ENCODE measurements around the gene ZSWIM6.

ZSWIM6 gene

GRCh38 chr5:61551637-61552313 is 219.7 kb downstream of the ZSWIM6 start:
- no peak overlapping the region for H3K4me3 Mint-ChIP-seq
- intact Hi-C loops (cut with micrococcal nuclease), result no loop called here
- H3K9me3 Mint-ChIP-seq, result no peaks in the 10 kb centered on the region
- peaks cover 29% of the 10 kb centered on the region for H3K36me3 Mint-ChIP-seq (ENCODE audit: low read depth)
- no peak overlapping the region for H3K27ac Mint-ChIP-seq
- no peaks in the 10 kb centered on the region for H3K4me1 Mint-ChIP-seq (ENCODE audit: low read depth)
- no peaks in the 10 kb centered on the region for H3K27me3 Mint-ChIP-seq

- Mint-ChIP-seq H3K27ac (no peak overlapping the region), H3K9me3 (no peaks in the 10 kb centered on the region)
- intact Hi-C loops (cut with micrococcal nuclease), result no loop called here
These were observed 227.1 kb downstream of the ZSWIM6 start for GRCh38 chr5:61559146-61559545.

GRCh38 chr5:61559722-61560121 is 227.7 kb downstream of the ZSWIM6 start:
- Mint-ChIP-seq H3K27ac (no peak overlapping the region), H3K36me3 (ENCODE audit: low read depth) (no peaks in the 10 kb centered on the region), H3K9me3 (no peaks in the 10 kb centered on the region), H3K4me3 (no peak overlapping the region), H3K27me3 (no peaks in the 10 kb centered on the region), H3K4me1 (ENCODE audit: low read depth) (no peaks in the 10 kb centered on the region)
- intact Hi-C loops (cut with micrococcal nuclease), result no loop called here

More at GRCh38 chr5:61559146-61559545, 227.1 kb downstream of the ZSWIM6 start:
- no peaks in the 10 kb centered on the region for H3K4me1 Mint-ChIP-seq (ENCODE audit: low read depth)
- H3K27me3 Mint-ChIP-seq, result no peaks in the 10 kb centered on the region
- H3K4me3 Mint-ChIP-seq, result no peak overlapping the region
- no peaks in the 10 kb centered on the region for H3K36me3 Mint-ChIP-seq (ENCODE audit: low read depth)

GRCh38 chr5:61563401-61563800 is 231.3 kb downstream of the ZSWIM6 start:
- H3K36me3 Mint-ChIP-seq (ENCODE audit: low read depth), result no peaks in the 10 kb centered on the region
- H3K4me3 Mint-ChIP-seq, result no peak overlapping the region
- intact Hi-C loops (cut with micrococcal nuclease), result no loop called here
- no peaks in the 10 kb centered on the region for H3K27me3 Mint-ChIP-seq
- H3K4me1 Mint-ChIP-seq (ENCODE audit: low read depth), result no peaks in the 10 kb centered on the region
- no peaks in the 10 kb centered on the region for H3K9me3 Mint-ChIP-seq
- no peak overlapping the region for H3K27ac Mint-ChIP-seq

- H3K27ac Mint-ChIP-seq, result no peak overlapping the region
- H3K4me3 Mint-ChIP-seq, result no peak overlapping the region
- H3K27me3 Mint-ChIP-seq, result no peaks in the 10 kb centered on the region
- intact Hi-C loops (cut with micrococcal nuclease), result no loop called here
- H3K9me3 Mint-ChIP-seq, result no peaks in the 10 kb centered on the region
- no peaks in the 10 kb centered on the region for H3K36me3 Mint-ChIP-seq (ENCODE audit: low read depth)
- no peaks in the 10 kb centered on the region for H3K4me1 Mint-ChIP-seq (ENCODE audit: low read depth)
These were observed 235.3 kb downstream of the ZSWIM6 start for GRCh38 chr5:61567337-61567736.

GRCh38 chr5:61569353-61569752 is 237.3 kb downstream of the ZSWIM6 start:
- Mint-ChIP-seq H3K9me3 (no peaks in the 10 kb centered on the region), H3K27me3 (no peaks in the 10 kb centered on the region), H3K4me3 (no peak overlapping the region), H3K36me3 (ENCODE audit: low read depth) (no peaks in the 10 kb centered on the region), H3K27ac (no peak overlapping the region), H3K4me1 (ENCODE audit: low read depth) (no peaks in the 10 kb centered on the region)
- intact Hi-C loops (cut with micrococcal nuclease), result no loop called here

- intact Hi-C loops (cut with micrococcal nuclease), result no loop called here
- H3K9me3 Mint-ChIP-seq, result no peaks in the 10 kb centered on the region
- H3K4me3 Mint-ChIP-seq, result no peak overlapping the region
- H3K27me3 Mint-ChIP-seq, result no peaks in the 10 kb centered on the region
- no peaks in the 10 kb centered on the region for H3K4me1 Mint-ChIP-seq (ENCODE audit: low read depth)
- no peak overlapping the region for H3K27ac Mint-ChIP-seq
- H3K36me3 Mint-ChIP-seq (ENCODE audit: low read depth), result no peaks in the 10 kb centered on the region
These were observed 238.7 kb downstream of the ZSWIM6 start for GRCh38 chr5:61570767-61571166.

GRCh38 chr5:61572959-61573358 is 240.9 kb downstream of the ZSWIM6 start:
- Mint-ChIP-seq H3K27ac (no peak overlapping the region), H3K36me3 (ENCODE audit: low read depth) (no peaks in the 10 kb centered on the region), H3K4me3 (no peak overlapping the region), H3K27me3 (no peaks in the 10 kb centered on the region), H3K9me3 (no peaks in the 10 kb centered on the region), H3K4me1 (ENCODE audit: low read depth) (no peaks in the 10 kb centered on the region)
- intact Hi-C loops (cut with micrococcal nuclease), result no loop called here

GRCh38 chr5:61575103-61575502 is 243.0 kb downstream of the ZSWIM6 start:
- intact Hi-C loops (cut with micrococcal nuclease), result no loop called here
- Mint-ChIP-seq H3K27me3 (no peaks in the 10 kb centered on the region), H3K4me1 (ENCODE audit: low read depth) (no peaks in the 10 kb centered on the region), H3K4me3 (no peak overlapping the region), H3K9me3 (no peaks in the 10 kb centered on the region), H3K27ac (no peak overlapping the region), H3K36me3 (ENCODE audit: low read depth) (no peaks in the 10 kb centered on the region)

GRCh38 chr5:61575581-61575980 is 243.5 kb downstream of the ZSWIM6 start:
- no peaks in the 10 kb centered on the region for H3K4me1 Mint-ChIP-seq (ENCODE audit: low read depth)
- no peaks in the 10 kb centered on the region for H3K27me3 Mint-ChIP-seq
- intact Hi-C loops (cut with micrococcal nuclease), result no loop called here
- no peaks in the 10 kb centered on the region for H3K9me3 Mint-ChIP-seq
- no peak overlapping the region for H3K27ac Mint-ChIP-seq
- H3K36me3 Mint-ChIP-seq (ENCODE audit: low read depth), result no peaks in the 10 kb centered on the region
- H3K4me3 Mint-ChIP-seq, result no peak overlapping the region

- intact Hi-C loops (cut with micrococcal nuclease), result no loop called here
- H3K9me3 Mint-ChIP-seq, result no peaks in the 10 kb centered on the region
These were observed 244.5 kb downstream of the ZSWIM6 start for GRCh38 chr5:61576556-61576955.

GRCh38 chr5:61578858-61579503 is 246.9 kb downstream of the ZSWIM6 start:
- no peaks in the 10 kb centered on the region for H3K27me3 Mint-ChIP-seq
- no peak overlapping the region for H3K4me3 Mint-ChIP-seq
- intact Hi-C loops (cut with micrococcal nuclease), result no loop called here
- no peak overlapping the region for H3K27ac Mint-ChIP-seq
- no peaks in the 10 kb centered on the region for H3K4me1 Mint-ChIP-seq (ENCODE audit: low read depth)
- no peaks in the 10 kb centered on the region for H3K36me3 Mint-ChIP-seq (ENCODE audit: low read depth)
- no peaks in the 10 kb centered on the region for H3K9me3 Mint-ChIP-seq

More at GRCh38 chr5:61576556-61576955, 244.5 kb downstream of the ZSWIM6 start:
- Mint-ChIP-seq H3K4me3 (no peak overlapping the region), H3K27ac (no peak overlapping the region), H3K4me1 (ENCODE audit: low read depth) (no peaks in the 10 kb centered on the region), H3K27me3 (no peaks in the 10 kb centered on the region), H3K36me3 (ENCODE audit: low read depth) (no peaks in the 10 kb centered on the region)

- Mint-ChIP-seq H3K9me3 (no peaks in the 10 kb centered on the region), H3K36me3 (ENCODE audit: low read depth) (no peaks in the 10 kb centered on the region), H3K27me3 (no peaks in the 10 kb centered on the region), H3K4me3 (no peak overlapping the region), H3K27ac (no peak overlapping the region), H3K4me1 (ENCODE audit: low read depth) (no peaks in the 10 kb centered on the region)
- intact Hi-C loops (cut with micrococcal nuclease), result no loop called here
These were observed 250.3 kb downstream of the ZSWIM6 start for GRCh38 chr5:61582205-61582820.

- H3K4me3 Mint-ChIP-seq, result no peak overlapping the region
- no peaks in the 10 kb centered on the region for H3K27me3 Mint-ChIP-seq
- H3K36me3 Mint-ChIP-seq (ENCODE audit: low read depth), result no peaks in the 10 kb centered on the region
- no peaks in the 10 kb centered on the region for H3K4me1 Mint-ChIP-seq (ENCODE audit: low read depth)
- intact Hi-C loops (cut with micrococcal nuclease), result no loop called here
- no peak overlapping the region for H3K27ac Mint-ChIP-seq
- H3K9me3 Mint-ChIP-seq, result no peaks in the 10 kb centered on the region
These were observed 250.8 kb downstream of the ZSWIM6 start for GRCh38 chr5:61582887-61583286.

Data from dendritic cell treated with granulocyte-macrophage colony-stimulating factor and Interleukin-4, amounts not matched to agents 40 ng/mL and 50 ng/mL, for 4 days (primary cell).